Measurements from ENCODE around the gene RUBCNL.

DNA sequence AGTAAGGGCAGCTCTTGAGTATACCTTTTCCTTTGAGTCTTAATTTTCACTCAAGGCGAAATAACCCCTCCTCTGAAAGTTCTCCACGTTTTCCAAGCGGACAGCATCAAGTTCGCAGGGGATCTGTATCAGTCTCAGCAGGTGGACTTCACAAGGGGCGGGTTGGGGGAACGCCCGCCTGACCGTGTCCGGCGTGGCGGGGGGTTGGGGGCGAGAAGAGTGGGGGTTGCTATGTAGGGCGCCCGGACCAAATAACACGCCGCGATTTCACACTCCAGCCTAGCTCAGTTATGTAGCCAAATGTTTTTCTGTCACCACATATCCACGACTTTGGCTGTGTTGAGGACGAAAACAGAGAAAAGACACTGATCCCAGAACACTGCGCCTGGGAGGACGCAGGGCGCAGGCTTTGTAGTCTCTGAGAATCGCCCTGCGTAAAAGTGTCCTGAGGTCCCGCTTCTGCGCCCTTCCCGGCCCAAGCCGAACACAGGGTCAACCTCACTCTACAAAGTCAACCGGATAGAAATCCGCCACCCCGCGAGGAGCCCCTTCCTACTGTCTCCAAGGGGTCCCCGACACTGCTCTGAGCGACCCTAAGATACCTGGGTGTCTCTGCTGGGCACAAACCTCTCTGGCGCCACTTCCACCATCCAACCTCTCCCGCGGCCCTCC, 524 bp downstream of the RUBCNL start:
- TF ChIP-seq, protein P1, sequence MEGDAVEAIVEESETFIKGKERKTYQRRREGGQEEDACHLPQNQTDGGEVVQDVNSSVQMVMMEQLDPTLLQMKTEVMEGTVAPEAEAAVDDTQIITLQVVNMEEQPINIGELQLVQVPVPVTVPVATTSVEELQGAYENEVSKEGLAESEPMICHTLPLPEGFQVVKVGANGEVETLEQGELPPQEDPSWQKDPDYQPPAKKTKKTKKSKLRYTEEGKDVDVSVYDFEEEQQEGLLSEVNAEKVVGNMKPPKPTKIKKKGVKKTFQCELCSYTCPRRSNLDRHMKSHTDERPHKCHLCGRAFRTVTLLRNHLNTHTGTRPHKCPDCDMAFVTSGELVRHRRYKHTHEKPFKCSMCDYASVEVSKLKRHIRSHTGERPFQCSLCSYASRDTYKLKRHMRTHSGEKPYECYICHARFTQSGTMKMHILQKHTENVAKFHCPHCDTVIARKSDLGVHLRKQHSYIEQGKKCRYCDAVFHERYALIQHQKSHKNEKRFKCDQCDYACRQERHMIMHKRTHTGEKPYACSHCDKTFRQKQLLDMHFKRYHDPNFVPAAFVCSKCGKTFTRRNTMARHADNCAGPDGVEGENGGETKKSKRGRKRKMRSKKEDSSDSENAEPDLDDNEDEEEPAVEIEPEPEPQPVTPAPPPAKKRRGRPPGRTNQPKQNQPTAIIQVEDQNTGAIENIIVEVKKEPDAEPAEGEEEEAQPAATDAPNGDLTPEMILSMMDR (IDR thresholded peaks at IDR 0.05; ENCODE audit: low read length): no peak
- TF ChIP-seq EZH2 (optimal IDR thresholded peaks at IDR 0.05; ENCODE audit: low read depth, low read length): no peak
